GM21528 (cell line): ENCODE results near the gene CHID1.

Experiments used
- ATAC-seq: cut with Tn5 transposase; IDR thresholded peaks from one replicate; pipeline ENCODE4 v1.9.1; 2021; ENCODE audit warnings: mild to moderate bottlenecking, moderate library complexity; ENCODE audit not compliant: unreplicated experiment, low FRiP score

The CHID1 gene

DNA sequence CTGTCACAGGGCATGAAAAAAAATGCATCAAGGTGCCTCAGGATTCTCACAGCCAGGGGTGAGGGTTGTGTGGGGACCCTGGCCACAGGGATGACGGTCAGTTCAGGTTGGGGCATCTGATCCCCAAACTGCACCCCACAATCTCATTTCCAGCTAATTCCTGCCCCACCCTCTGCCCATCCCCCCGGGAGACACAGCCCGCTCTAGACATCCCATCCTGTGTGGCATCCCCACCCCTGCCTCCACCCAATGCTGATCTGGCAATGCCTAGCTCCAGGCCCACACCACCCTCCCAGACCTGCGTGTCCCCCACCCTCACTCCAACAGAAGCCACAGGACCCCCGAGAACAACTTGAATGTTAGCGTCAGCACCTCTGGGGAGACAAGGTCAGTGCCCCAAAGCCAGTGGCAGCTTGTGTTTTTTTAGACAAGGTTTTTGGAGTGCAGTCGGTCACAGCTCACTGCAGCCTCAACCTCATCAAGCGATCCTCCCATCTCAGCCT lies 42.7 kb downstream of the CHID1 start:
- ATAC-seq: no peak

- no peak for ATAC-seq
These were observed 44.1 kb downstream of the CHID1 start for GRCh38 chr11:866481-866880.

DNA sequence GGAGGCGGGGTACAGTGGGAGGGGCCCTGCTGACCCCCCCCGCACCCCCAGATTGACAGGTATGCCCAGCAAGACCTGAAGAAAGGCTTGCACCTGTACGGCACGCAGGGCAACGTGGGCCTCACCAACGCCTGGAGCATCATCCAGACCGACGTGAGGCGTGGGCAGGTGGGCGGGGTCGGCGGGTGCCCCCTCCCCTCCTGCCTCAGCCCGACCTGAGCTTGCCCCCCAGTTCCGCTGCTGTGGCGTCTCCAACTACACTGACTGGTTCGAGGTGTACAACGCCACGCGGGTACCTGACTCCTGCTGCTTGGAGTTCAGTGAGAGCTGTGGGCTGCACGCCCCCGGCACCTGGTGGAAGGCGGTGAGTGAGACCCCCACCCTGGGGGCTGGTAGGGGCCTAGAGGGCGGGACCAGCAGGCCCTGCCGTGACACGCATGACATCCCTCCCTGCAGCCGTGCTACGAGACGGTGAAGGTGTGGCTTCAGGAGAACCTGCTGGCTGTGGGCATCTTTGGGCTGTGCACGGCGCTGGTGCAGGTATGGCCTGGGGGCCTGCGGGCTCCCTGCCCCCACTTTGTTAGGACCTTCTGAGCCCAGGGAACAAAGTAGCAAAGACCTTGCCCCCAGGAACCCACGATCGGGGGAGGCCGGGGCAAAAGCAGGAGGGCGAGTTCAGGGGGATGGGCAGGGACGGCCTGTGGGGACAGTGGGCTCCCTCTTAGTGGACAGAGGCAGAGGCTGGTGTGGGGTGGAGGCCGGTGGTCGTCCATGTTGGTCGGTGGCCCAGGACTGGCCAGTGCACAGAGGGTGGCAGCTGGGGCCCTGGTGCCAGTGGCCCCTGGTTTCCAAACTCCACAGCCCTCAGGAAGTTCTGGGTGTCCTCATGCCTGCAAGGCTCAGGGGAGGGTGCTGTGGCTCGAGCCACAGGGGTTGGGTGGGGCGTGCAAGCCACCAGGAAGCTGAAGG lies 44.9 kb downstream of the CHID1 start:
- ATAC-seq: no peak

- ATAC-seq: no peak
These were observed 45.7 kb downstream of the CHID1 start for GRCh38 chr11:864898-865297.

DNA sequence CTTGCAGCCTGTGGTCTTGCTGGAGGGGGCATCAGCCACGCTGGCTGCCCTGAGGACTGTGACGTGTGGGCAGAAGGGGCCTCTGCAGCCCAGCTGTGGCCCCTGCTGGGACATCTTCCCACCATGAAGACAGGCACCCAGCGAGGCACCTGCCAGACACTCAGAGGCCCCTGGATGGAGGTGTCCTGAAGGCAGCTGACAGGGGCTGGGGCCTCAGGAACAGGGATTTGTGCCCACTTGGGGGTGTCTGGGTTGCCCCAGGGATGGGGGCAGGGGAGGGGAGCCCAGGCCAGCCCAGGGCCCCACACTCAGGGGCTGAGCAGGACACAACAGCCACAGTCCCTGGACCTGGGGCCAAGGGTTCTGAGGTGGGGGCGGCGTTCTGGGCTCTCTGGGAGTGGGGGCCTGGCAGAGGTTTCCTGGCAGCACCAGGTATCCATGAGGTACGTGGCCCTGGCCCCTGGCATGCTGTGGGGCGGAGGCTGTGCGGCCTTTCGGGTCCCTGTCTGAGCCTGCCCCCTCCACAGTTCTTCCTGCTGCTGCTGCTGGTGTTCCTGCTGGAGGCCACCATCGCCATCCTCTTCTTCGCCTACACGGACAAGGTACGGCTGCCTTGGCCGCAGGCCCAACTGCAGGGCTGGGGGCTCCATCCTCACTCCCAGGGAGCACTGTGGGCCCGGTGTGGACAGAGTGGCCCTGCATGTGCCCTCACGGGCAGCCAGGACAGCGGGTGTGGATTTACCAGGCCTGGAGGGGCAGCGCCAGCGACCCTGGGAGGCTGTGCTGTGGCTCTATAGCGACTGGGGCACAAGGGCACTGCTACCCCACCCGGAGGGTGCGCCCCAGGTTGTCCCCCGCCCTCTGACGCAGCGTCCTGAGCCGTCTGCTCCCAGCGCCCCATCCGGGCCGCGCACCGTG lies 46.4 kb downstream of the CHID1 start:
- no peak for ATAC-seq

DNA sequence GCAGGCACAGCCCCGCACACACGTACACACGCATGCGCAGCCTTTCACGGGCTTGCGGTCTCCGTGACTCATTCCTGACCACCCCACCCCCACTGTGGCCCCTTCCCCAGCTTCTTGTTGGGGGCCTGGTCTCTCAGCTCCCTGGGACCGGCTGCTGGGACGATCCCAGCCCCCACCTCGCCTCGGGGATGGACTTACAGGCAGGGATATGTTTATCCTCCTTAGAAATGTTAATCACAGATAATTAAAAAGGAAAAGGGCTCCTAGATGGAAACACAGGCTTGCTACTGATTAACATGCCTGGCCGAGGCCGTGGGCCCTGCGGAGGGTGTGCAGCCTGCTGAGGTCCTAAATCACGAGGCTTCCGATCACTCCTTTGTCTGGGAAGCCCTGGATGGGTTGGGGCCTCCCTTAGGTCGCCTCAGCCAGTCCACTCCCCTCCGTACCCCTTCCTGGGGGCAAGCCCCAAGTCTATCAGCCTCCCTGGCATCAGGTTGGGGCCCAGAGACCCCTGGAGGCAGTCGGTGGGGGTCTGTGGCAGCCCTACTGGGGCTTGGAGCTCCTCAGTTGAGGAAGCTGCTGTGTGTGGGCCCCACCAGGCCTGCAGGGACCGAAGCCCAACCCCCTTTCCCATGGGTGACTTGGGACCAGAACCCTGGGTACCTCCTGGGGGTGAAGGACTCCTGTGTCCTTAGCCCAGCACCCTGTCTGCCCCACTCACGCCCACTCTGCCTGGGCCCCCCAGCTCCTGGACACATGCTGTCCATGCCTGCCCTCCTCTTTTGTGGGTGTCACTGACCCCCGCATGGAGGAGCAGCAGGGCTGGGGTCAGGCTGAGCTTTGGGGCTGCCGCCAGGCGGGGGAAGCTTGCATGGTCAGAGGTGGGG lies 47.3 kb downstream of the CHID1 start:
- no peak for ATAC-seq

- ATAC-seq: no peak
These were observed 48.0 kb downstream of the CHID1 start for GRCh38 chr11:862696-863022.

DNA sequence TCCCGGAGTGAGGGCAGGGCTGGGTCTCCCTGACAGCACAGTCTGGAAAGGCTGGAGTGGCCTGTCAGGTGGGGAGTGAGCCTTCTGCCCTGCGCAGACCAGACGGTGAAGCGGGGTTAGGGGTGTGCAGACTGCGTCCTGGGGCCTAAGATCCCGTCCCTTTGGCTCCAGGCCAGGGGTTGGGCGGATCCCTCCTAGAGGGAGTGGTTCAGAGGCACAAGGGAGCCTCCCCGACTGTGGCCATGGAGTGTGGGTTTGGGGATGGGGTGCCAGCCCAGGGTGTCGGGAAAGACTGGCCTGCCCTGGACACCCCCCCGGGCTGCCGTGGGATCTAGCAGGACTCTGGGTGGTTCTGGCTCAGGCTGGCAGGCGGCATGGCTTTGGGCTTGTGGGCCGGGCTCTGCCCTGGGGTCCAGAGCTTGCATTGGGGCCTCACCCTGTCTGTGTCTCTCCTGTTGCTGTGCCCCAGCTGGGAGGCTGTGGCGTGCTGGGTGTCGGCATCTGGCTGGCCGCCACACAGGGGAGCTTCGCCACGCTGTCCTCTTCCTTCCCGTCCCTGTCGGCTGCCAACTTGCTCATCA lies 48.4 kb downstream of the CHID1 start:
- no peak for ATAC-seq

GRCh38 chr11:861105-861479 lies 49.5 kb downstream of the CHID1 start:
- no peak for ATAC-seq

- no peak for ATAC-seq
These were observed 50.1 kb downstream of the CHID1 start for GRCh38 chr11:860234-861104.

- no peak for ATAC-seq
These were observed 51.0 kb downstream of the CHID1 start for GRCh38 chr11:859394-860131.

- ATAC-seq: no peak
These were observed 51.8 kb downstream of the CHID1 start for GRCh38 chr11:858762-859339.

DNA sequence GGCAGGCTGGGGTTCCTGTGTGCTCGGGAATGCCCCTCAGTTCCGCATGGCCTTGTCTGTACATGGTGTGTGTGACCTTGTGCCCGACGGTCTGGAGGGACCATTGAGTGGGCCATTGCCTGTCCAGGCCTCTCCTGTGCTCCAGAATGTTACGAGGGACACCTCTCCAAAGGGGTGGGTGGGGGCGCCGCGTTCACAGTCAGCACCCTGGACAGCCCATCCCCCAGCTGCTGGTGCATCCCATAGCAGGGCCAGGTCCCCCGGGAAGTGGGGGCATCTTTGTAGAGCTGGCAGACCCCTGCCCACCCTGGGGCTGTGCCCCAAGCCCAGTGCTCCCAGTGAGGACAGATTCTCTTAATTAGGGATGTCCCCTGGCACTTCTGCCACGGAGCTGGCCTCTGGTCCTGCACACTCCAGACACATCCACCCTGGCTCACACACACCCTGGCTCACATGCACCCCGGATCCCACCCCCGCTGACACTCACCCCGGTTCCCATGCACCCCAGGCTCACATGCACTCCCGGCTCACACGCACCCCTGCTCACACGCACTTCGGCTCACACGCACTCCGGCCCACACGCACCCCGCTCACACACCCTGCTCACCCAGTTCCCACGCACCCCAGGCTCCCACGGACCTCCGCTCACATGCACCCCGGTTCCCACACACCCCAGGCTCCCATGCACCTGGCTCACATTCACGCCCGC lies 52.4 kb downstream of the CHID1 start:
- no peak for ATAC-seq

DNA sequence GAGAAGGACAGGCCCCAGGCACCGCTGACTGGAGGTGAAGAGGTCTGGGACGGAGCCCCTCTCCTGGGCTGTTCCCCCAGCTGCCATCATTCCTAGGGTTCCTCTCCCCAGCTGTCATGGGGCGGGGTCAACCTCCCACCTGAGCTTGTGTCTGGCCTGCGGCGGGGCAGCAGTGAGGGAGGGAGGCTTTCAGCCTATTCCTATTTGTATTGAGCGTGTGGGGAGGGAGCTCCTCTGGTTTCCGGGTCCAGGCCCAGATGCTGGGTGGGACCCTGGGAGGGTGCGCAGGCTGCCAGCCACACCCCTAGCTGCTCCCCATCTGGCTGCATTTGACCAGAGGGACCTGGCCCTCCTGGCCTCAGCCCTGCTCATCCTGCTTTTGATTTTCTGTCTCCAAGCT lies 54.2 kb downstream of the CHID1 start:
- ATAC-seq: no peak

GRCh38 chr11:855796-856195 lies 54.8 kb downstream of the CHID1 start:
- no peak for ATAC-seq

DNA sequence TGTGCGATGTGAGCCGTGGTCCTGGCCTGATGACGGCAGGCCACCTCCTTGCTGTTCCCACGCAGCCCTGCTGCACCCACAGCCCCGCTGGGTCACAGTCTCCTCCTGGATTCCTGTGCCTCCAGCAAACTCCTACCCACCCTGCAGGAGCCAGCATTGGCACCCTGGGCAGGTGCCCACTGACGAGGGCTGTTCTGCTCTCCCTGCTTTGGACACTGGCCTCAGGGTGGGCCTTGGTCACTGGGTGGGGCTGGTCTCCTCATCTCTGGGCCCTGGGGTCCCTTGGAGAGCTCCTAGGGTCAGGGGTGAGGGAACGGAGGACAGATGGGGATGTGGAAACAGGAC lies 55.3 kb downstream of the CHID1 start:
- no peak for ATAC-seq

GRCh38 chr11:854601-855329 lies 55.8 kb downstream of the CHID1 start:
- no peak for ATAC-seq
